Measurements from ENCODE around the gene MSL2. TPM values are rescaled to one million over a fixed set of nuclear protein-coding genes. Genes with fewer than 3 reads are reported as not detected.
"Not testable (repeated sequence)": the region's sequence is repeated elsewhere in the genome, so short reads cannot be mapped to it uniquely, and the experiment has no call there.

The MSL2 gene, protein sequence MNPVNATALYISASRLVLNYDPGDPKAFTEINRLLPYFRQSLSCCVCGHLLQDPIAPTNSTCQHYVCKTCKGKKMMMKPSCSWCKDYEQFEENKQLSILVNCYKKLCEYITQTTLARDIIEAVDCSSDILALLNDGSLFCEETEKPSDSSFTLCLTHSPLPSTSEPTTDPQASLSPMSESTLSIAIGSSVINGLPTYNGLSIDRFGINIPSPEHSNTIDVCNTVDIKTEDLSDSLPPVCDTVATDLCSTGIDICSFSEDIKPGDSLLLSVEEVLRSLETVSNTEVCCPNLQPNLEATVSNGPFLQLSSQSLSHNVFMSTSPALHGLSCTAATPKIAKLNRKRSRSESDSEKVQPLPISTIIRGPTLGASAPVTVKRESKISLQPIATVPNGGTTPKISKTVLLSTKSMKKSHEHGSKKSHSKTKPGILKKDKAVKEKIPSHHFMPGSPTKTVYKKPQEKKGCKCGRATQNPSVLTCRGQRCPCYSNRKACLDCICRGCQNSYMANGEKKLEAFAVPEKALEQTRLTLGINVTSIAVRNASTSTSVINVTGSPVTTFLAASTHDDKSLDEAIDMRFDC
- total RNA-seq, result 10 to 100 TPM; 71.0 to 71.6 TPM

DNA sequence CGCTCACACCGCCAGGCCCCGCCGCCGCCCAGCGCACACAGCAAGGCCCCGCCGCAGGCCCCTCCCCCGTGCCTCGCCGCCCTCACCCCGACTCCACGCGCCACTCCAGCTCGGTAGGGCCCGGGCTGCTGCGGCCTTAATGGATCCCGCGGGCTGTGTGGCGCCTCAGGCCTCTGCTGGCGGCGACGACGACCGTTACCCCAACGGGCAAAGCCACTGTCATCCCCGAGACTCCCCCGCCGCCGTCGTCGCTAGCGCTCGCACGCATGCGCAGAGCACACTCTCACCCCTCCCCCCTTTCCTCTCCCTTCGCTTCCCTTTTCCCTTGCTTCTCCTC is at the start of gene MSL2:
TSS of gene MSL2 (minus strand) at position 272 of the 337 bp plus-strand sequence. CDS start 1,222 bp downstream, outside the sequence.
- DNase-seq (no peak), ATAC-seq (replicated peaks in 1 of 2) (no peak)
- no peaks in the 10 kb centered on the region for H3K27me3 Mint-ChIP-seq (ENCODE audit: low read depth)
- H3K4me3 Mint-ChIP-seq, result peak within 1 kb of the TSS; percentile 97 to 99
- no peaks in the 10 kb centered on the region for H3K9me3 Mint-ChIP-seq
- H3K27ac Mint-ChIP-seq, result peak within 1 kb of the TSS; percentile 99
- peaks cover 35% of the 10 kb centered on the region for H3K4me1 Mint-ChIP-seq (ENCODE audit: low read depth)
- peaks cover 14 to 27% of the 10 kb centered on the region in 2 donors for H3K36me3 Mint-ChIP-seq (ENCODE audit: insufficient read depth in 2 of 2)

GRCh38 chr3:136245691-136246090 is 49.6 kb upstream of the MSL2 start:
- Mint-ChIP-seq H3K36me3 (ENCODE audit: insufficient read depth in 2 of 2) (peaks cover 0 to 1% of the 10 kb centered on the region in 2 donors), H3K27ac (no peak overlapping the region), H3K4me3 (no peak overlapping the region), H3K27me3 (ENCODE audit: low read depth) (peaks cover 9% of the 10 kb centered on the region), H3K9me3 (no peaks in the 10 kb centered on the region), H3K4me1 (ENCODE audit: low read depth) (peaks cover 6% of the 10 kb centered on the region)
- no peak for DNase-seq
- no peak for ATAC-seq (replicated peaks in 1 of 2)

- H3K9me3 Mint-ChIP-seq, result no peaks in the 10 kb centered on the region
- no peaks in the 10 kb centered on the region for H3K36me3 Mint-ChIP-seq (ENCODE audit: insufficient read depth in 2 of 2)
- DNase-seq, result no peak
- no peak overlapping the region for H3K27ac Mint-ChIP-seq
- no peaks in the 10 kb centered on the region for H3K4me1 Mint-ChIP-seq (ENCODE audit: low read depth)
- ATAC-seq (replicated peaks in 1 of 2), result no peak
- no peak overlapping the region for H3K4me3 Mint-ChIP-seq
- H3K27me3 Mint-ChIP-seq (ENCODE audit: low read depth), result peaks cover 12% of the 10 kb centered on the region
Measured at GRCh38 chr3:136239094-136239493, 43.0 kb upstream of the MSL2 start.

DNA sequence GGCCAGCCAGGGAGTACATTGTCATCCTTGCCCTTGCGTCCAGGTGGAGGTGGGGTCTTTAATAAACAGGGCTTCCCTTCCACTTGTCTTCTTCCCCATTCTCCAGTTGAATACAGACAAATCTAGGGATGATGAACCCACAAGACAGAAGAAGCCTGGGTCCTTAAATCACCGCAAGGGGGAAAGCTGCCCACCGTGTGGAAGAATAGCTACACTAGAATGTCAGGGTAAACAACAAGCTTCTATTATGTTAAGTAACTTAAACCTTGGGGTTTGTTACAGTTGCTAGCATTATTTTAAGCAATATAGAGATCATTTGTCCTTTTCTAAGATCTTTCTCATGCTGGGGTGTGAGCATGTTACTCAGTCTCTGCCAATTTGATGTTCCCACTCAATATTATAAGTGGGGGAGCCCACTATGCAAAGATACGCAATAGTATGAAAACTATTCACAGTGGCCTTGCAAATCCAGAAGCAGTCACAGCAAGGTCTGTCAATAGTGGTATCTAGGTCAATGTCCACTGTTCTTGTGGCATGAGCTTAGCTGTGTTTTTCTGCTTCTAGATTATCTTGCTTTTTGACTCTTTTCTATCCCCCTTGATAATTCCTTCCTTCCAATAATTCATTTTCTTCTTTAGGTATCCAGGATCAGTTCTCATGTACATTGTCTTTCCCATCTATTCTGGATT is 42.0 kb upstream of the MSL2 start:
- ATAC-seq (replicated peaks in 1 of 2) (no peak), DNase-seq (no peak)
- no peaks in the 10 kb centered on the region for H3K9me3 Mint-ChIP-seq
- no peak overlapping the region for H3K27ac Mint-ChIP-seq
- H3K36me3 Mint-ChIP-seq (ENCODE audit: insufficient read depth in 2 of 2), result no peaks in the 10 kb centered on the region
- no peak overlapping the region for H3K4me3 Mint-ChIP-seq
- H3K27me3 Mint-ChIP-seq (ENCODE audit: low read depth), result peaks cover 8% of the 10 kb centered on the region
- H3K4me1 Mint-ChIP-seq (ENCODE audit: low read depth), result no peaks in the 10 kb centered on the region

DNA sequence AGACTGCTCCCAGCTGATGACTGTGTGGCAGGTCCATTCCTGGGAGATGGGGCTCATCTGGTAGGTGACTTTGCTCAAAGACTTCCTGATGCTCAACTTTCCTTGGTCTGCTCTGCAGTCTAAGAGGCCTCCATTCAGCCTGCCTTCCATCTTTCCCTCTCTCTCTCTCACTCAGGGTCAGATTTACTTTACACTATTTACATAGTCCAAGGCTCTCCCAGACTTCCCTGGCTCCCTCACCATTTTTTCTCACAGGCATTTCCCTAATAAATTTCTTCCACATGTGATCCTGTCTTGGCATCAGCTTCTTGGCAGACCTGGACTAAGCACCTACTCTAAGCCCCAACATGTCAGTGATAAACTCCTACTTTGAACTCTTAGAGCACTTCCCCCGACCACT is 41.0 kb upstream of the MSL2 start:
- Mint-ChIP-seq H3K4me3 (no peak overlapping the region), H3K27ac (no peak overlapping the region)

DNA sequence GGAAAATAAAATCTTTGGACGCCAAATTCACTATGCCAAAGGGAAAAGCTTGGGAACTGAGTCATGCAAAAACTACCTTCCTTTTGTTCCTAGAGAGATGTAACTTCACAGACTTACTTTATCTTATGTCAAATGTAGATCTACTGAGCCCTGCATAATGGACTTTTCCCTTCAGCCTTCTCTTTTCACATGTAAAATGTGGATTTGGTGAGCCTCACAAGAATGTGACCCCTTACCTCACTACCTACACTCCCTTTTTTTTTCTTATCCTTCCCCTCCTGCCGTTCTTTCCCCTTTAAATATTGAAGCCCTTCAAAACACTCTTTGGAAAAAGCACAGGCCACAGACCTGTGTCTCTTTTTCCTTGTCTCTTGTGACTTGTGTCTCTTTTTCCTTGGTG is 40.0 kb upstream of the MSL2 start:
- Mint-ChIP-seq H3K27me3 (ENCODE audit: low read depth) (peaks cover 7% of the 10 kb centered on the region), H3K4me1 (ENCODE audit: low read depth) (no peaks in the 10 kb centered on the region), H3K9me3 (no peaks in the 10 kb centered on the region), H3K36me3 (ENCODE audit: insufficient read depth in 2 of 2) (no peaks in the 10 kb centered on the region), H3K4me3 (no peak overlapping the region), H3K27ac (no peak overlapping the region)
- ATAC-seq (replicated peaks in 1 of 2), result no peak
- no peak for DNase-seq

More for the DNA sequence above, 41.0 kb upstream of the MSL2 start:
- Mint-ChIP-seq H3K36me3 (ENCODE audit: insufficient read depth in 2 of 2) (no peaks in the 10 kb centered on the region), H3K4me1 (ENCODE audit: low read depth) (no peaks in the 10 kb centered on the region), H3K27me3 (ENCODE audit: low read depth) (peaks cover 7% of the 10 kb centered on the region), H3K9me3 (no peaks in the 10 kb centered on the region)
- DNase-seq (no peak), ATAC-seq (replicated peaks in 1 of 2) (no peak)

- DNase-seq, result no peak
- no peaks in the 10 kb centered on the region for H3K9me3 Mint-ChIP-seq
- H3K36me3 Mint-ChIP-seq (ENCODE audit: insufficient read depth in 2 of 2), result no peaks in the 10 kb centered on the region
- H3K4me1 Mint-ChIP-seq (ENCODE audit: low read depth), result no peaks in the 10 kb centered on the region
- no peak overlapping the region for H3K4me3 Mint-ChIP-seq
- ATAC-seq (replicated peaks in 1 of 2), result no peak
- H3K27me3 Mint-ChIP-seq (ENCODE audit: low read depth), result peaks cover under 1% of the 10 kb centered on the region
- no peak overlapping the region for H3K27ac Mint-ChIP-seq
Measured at GRCh38 chr3:136235545-136235944, 39.4 kb upstream of the MSL2 start.

- Mint-ChIP-seq H3K27me3 (ENCODE audit: low read depth) (no peaks in the 10 kb centered on the region), H3K4me1 (ENCODE audit: low read depth) (no peaks in the 10 kb centered on the region), H3K4me3 (no peak overlapping the region), H3K36me3 (ENCODE audit: insufficient read depth in 2 of 2) (no peaks in the 10 kb centered on the region), H3K9me3 (no peaks in the 10 kb centered on the region), H3K27ac (no peak overlapping the region)
- DNase-seq (no peak), ATAC-seq (replicated peaks in 1 of 2) (no peak)
Measured at GRCh38 chr3:136232413-136232812, 36.3 kb upstream of the MSL2 start.

GRCh38 chr3:136222746-136223145 is 26.6 kb upstream of the MSL2 start:
- not testable (repeated sequence) for H3K9me3 Mint-ChIP-seq; DNase-seq; H3K27ac Mint-ChIP-seq; H3K4me3 Mint-ChIP-seq; H3K4me1 Mint-ChIP-seq (ENCODE audit: low read depth); H3K36me3 Mint-ChIP-seq (ENCODE audit: insufficient read depth in 2 of 2); ATAC-seq (replicated peaks in 1 of 2)
- H3K27me3 Mint-ChIP-seq (ENCODE audit: low read depth), result peaks cover 18% of the 10 kb centered on the region

- no peaks in the 10 kb centered on the region for H3K4me1 Mint-ChIP-seq (ENCODE audit: low read depth)
- ATAC-seq (replicated peaks in 1 of 2), result no peak
- DNase-seq, result no peak
Measured at GRCh38 chr3:136211547-136211946, 15.4 kb upstream of the MSL2 start.

GRCh38 chr3:136209921-136210320 is 13.8 kb upstream of the MSL2 start:
- no peak overlapping the region for H3K27ac Mint-ChIP-seq
- no peak overlapping the region for H3K4me3 Mint-ChIP-seq
- peaks cover 33% of the 10 kb centered on the region for H3K27me3 Mint-ChIP-seq (ENCODE audit: low read depth)
- no peaks in the 10 kb centered on the region for H3K4me1 Mint-ChIP-seq (ENCODE audit: low read depth)
- no peaks in the 10 kb centered on the region for H3K9me3 Mint-ChIP-seq
- DNase-seq (no peak), ATAC-seq (replicated peaks in 1 of 2) (no peak)
- no peaks in the 10 kb centered on the region for H3K36me3 Mint-ChIP-seq (ENCODE audit: insufficient read depth in 2 of 2)

More at GRCh38 chr3:136211547-136211946, 15.4 kb upstream of the MSL2 start:
- no peak overlapping the region for H3K4me3 Mint-ChIP-seq
- H3K36me3 Mint-ChIP-seq (ENCODE audit: insufficient read depth in 2 of 2), result no peaks in the 10 kb centered on the region
- no peaks in the 10 kb centered on the region for H3K9me3 Mint-ChIP-seq
- H3K27me3 Mint-ChIP-seq (ENCODE audit: low read depth), result peaks cover 20% of the 10 kb centered on the region
- no peak overlapping the region for H3K27ac Mint-ChIP-seq

GRCh38 chr3:136207489-136208115 is 11.5 kb upstream of the MSL2 start:
- Mint-ChIP-seq H3K4me1 (ENCODE audit: low read depth) (no peaks in the 10 kb centered on the region), H3K27me3 (ENCODE audit: low read depth) (peaks cover 33% of the 10 kb centered on the region), H3K36me3 (ENCODE audit: insufficient read depth in 2 of 2) (no peaks in the 10 kb centered on the region), H3K9me3 (no peaks in the 10 kb centered on the region), H3K4me3 (no peak overlapping the region), H3K27ac (no peak overlapping the region)
- DNase-seq (no peak), ATAC-seq (replicated peaks in 1 of 2) (no peak)

GRCh38 chr3:136199219-136199618 is 3.1 kb upstream of the MSL2 start:
- H3K36me3 Mint-ChIP-seq (ENCODE audit: insufficient read depth in 2 of 2), result peaks cover 9 to 11% of the 10 kb centered on the region in 2 donors
- not testable (repeated sequence) for H3K9me3 Mint-ChIP-seq; H3K27me3 Mint-ChIP-seq (ENCODE audit: low read depth); H3K4me3 Mint-ChIP-seq; ATAC-seq (replicated peaks in 1 of 2); DNase-seq; H3K27ac Mint-ChIP-seq
- peaks cover 18% of the 10 kb centered on the region for H3K4me1 Mint-ChIP-seq (ENCODE audit: low read depth)
